ENCODE measurements around the gene TIGD1. TPM values are rescaled to one million over a fixed set of nuclear protein-coding genes. Genes with fewer than 3 reads are reported as not detected.

Gene TIGD1
- polyA plus RNA-seq (2012; ENCODE audit: low read depth, missing spikeins), result 1.5 TPM

- DNase-seq (ENCODE audit: insufficient read length, low spot score) (peak; percentile 99), FAIRE-seq (peak; percentile 85)
- TF ChIP-seq POLR2AphosphoS5 (IDR thresholded peaks at IDR 0.05; ENCODE audit: low read depth, low read length), result peak; percentile 88
- peak; percentile 74; the same call in 1 of the 2 replicates for TF ChIP-seq POU2F2 (IDR thresholded peaks at IDR 0.05; ENCODE audit: low read depth, low read length)
- peak; percentile 8 for TF ChIP-seq PAX5 (IDR thresholded peaks at IDR 0.05; ENCODE audit: insufficient read depth, low read length, severe bottlenecking)
- TF ChIP-seq TAF1 (IDR thresholded peaks at IDR 0.05; ENCODE audit: low read depth, low read length), result peak; percentile 87
- peak; percentile 90 for TF ChIP-seq POLR2A (IDR thresholded peaks at IDR 0.05; ENCODE audit: low read depth, low read length)
- peak; percentile 60 for TF ChIP-seq SPI1 (IDR thresholded peaks at IDR 0.05; ENCODE audit: low read depth, low read length)
Measured at GRCh38 chr2:232550354-232551249, at the start of gene TIGD1, which contains the start of gene EIF4E2. Gene TIGD1 (minus strand): TSS chr2:232550557. CDS start chr2:232549882, 675 bp downstream. Gene EIF4E2 (plus strand): TSS chr2:232550689. CDS start chr2:232550725, 36 bp downstream.

- FAIRE-seq, result no peak
- TF ChIP-seq POU2F2 (IDR thresholded peaks at IDR 0.05; ENCODE audit: low read depth, low read length), result no peak
- no peak for TF ChIP-seq SPI1 (IDR thresholded peaks at IDR 0.05; ENCODE audit: low read depth, low read length)
- TF ChIP-seq TAF1 (IDR thresholded peaks at IDR 0.05; ENCODE audit: low read depth, low read length), result no peak
- no peak for TF ChIP-seq POLR2A (IDR thresholded peaks at IDR 0.05; ENCODE audit: low read depth, low read length)
- TF ChIP-seq POLR2AphosphoS5 (IDR thresholded peaks at IDR 0.05; ENCODE audit: low read depth, low read length), result no peak
- no peak for TF ChIP-seq PAX5 (IDR thresholded peaks at IDR 0.05; ENCODE audit: insufficient read depth, low read length, severe bottlenecking)
- no peak for DNase-seq (ENCODE audit: insufficient read length, low spot score)
Measured at GRCh38 chr2:232598293-232598692, 47.9 kb upstream of the TIGD1 start.

GRCh38 chr2:232597362-232598079 lies 47.2 kb upstream of the TIGD1 start:
- DNase-seq (ENCODE audit: insufficient read length, low spot score) (no peak), FAIRE-seq (no peak)
- TF ChIP-seq POLR2AphosphoS5 (IDR thresholded peaks at IDR 0.05; ENCODE audit: low read depth, low read length) (no peak), PAX5 (IDR thresholded peaks at IDR 0.05; ENCODE audit: insufficient read depth, low read length, severe bottlenecking) (no peak), POU2F2 (IDR thresholded peaks at IDR 0.05; ENCODE audit: low read depth, low read length) (no peak), SPI1 (IDR thresholded peaks at IDR 0.05; ENCODE audit: low read depth, low read length) (no peak), TAF1 (IDR thresholded peaks at IDR 0.05; ENCODE audit: low read depth, low read length) (no peak)

GRCh38 chr2:232593982-232594381 lies 43.6 kb upstream of the TIGD1 start:
- DNase-seq (ENCODE audit: insufficient read length, low spot score) (no peak), FAIRE-seq (no peak)
- TF ChIP-seq TAF1 (IDR thresholded peaks at IDR 0.05; ENCODE audit: low read depth, low read length) (no peak), POLR2AphosphoS5 (IDR thresholded peaks at IDR 0.05; ENCODE audit: low read depth, low read length) (no peak), SPI1 (IDR thresholded peaks at IDR 0.05; ENCODE audit: low read depth, low read length) (no peak), POU2F2 (IDR thresholded peaks at IDR 0.05; ENCODE audit: low read depth, low read length) (no peak), PAX5 (IDR thresholded peaks at IDR 0.05; ENCODE audit: insufficient read depth, low read length, severe bottlenecking) (no peak)

GRCh38 chr2:232592772-232593395 lies 42.5 kb upstream of the TIGD1 start:
- no peak for DNase-seq (ENCODE audit: insufficient read length, low spot score)
- TF ChIP-seq PAX5 (IDR thresholded peaks at IDR 0.05; ENCODE audit: insufficient read depth, low read length, severe bottlenecking) (no peak), POLR2AphosphoS5 (IDR thresholded peaks at IDR 0.05; ENCODE audit: low read depth, low read length) (no peak), TAF1 (IDR thresholded peaks at IDR 0.05; ENCODE audit: low read depth, low read length) (no peak), POU2F2 (IDR thresholded peaks at IDR 0.05; ENCODE audit: low read depth, low read length) (no peak), SPI1 (IDR thresholded peaks at IDR 0.05; ENCODE audit: low read depth, low read length) (no peak)
- no peak for FAIRE-seq

GRCh38 chr2:232588680-232589585 lies 38.6 kb upstream of the TIGD1 start:
- DNase-seq (ENCODE audit: insufficient read length, low spot score) (no peak), FAIRE-seq (no peak)
- TF ChIP-seq SPI1 (IDR thresholded peaks at IDR 0.05; ENCODE audit: low read depth, low read length), result no peak
- no peak for TF ChIP-seq POLR2AphosphoS5 (IDR thresholded peaks at IDR 0.05; ENCODE audit: low read depth, low read length)
- TF ChIP-seq POLR2A (IDR thresholded peaks at IDR 0.05; ENCODE audit: low read depth, low read length), result no peak
- TF ChIP-seq POU2F2 (IDR thresholded peaks at IDR 0.05; ENCODE audit: low read depth, low read length), result no peak
- no peak for TF ChIP-seq TAF1 (IDR thresholded peaks at IDR 0.05; ENCODE audit: low read depth, low read length)
- TF ChIP-seq PAX5 (IDR thresholded peaks at IDR 0.05; ENCODE audit: insufficient read depth, low read length, severe bottlenecking), result no peak

GRCh38 chr2:232588031-232588430 lies 37.7 kb upstream of the TIGD1 start:
- DNase-seq (ENCODE audit: insufficient read length, low spot score) (no peak), FAIRE-seq (no peak)
- no peak for TF ChIP-seq POLR2A (IDR thresholded peaks at IDR 0.05; ENCODE audit: low read depth, low read length)
- TF ChIP-seq SPI1 (IDR thresholded peaks at IDR 0.05; ENCODE audit: low read depth, low read length), result no peak
- no peak for TF ChIP-seq PAX5 (IDR thresholded peaks at IDR 0.05; ENCODE audit: insufficient read depth, low read length, severe bottlenecking)
- TF ChIP-seq POLR2AphosphoS5 (IDR thresholded peaks at IDR 0.05; ENCODE audit: low read depth, low read length), result no peak
- no peak for TF ChIP-seq TAF1 (IDR thresholded peaks at IDR 0.05; ENCODE audit: low read depth, low read length)
- no peak for TF ChIP-seq POU2F2 (IDR thresholded peaks at IDR 0.05; ENCODE audit: low read depth, low read length)

- DNase-seq (ENCODE audit: insufficient read length, low spot score), result no peak
- TF ChIP-seq POLR2AphosphoS5 (IDR thresholded peaks at IDR 0.05; ENCODE audit: low read depth, low read length), result no peak
- TF ChIP-seq SPI1 (IDR thresholded peaks at IDR 0.05; ENCODE audit: low read depth, low read length), result no peak
- no peak for TF ChIP-seq POU2F2 (IDR thresholded peaks at IDR 0.05; ENCODE audit: low read depth, low read length)
- FAIRE-seq, result no peak
Measured at GRCh38 chr2:232587512-232587911, 37.2 kb upstream of the TIGD1 start.

All from GM12891 (cell line).